Measurements from ENCODE around the gene IMMP2L.

The IMMP2L gene

GRCh38 chr7:111004310-111004901 is 557.9 kb downstream of the IMMP2L start:
- H3K27ac ChIP-seq: no peak overlapping the region
- no peaks in the 10 kb centered on the region for H3K27me3 ChIP-seq
- TF ChIP-seq CTCF (IDR thresholded peaks at IDR 0.05): no peak
- H3K36me3 ChIP-seq: no peaks in the 10 kb centered on the region
- H3K4me3 ChIP-seq (ENCODE audit: low read depth in 1 of 2, low read length in 1 of 2): no peak overlapping the region
- no peaks in the 10 kb centered on the region for H3K4me1 ChIP-seq (ENCODE audit: control insufficient read depth in 1 of 2, insufficient read depth in 1 of 2, low read depth in 1 of 2, low read length in 1 of 2)
- H3K9me3 ChIP-seq: no peaks in the 10 kb centered on the region

DNA sequence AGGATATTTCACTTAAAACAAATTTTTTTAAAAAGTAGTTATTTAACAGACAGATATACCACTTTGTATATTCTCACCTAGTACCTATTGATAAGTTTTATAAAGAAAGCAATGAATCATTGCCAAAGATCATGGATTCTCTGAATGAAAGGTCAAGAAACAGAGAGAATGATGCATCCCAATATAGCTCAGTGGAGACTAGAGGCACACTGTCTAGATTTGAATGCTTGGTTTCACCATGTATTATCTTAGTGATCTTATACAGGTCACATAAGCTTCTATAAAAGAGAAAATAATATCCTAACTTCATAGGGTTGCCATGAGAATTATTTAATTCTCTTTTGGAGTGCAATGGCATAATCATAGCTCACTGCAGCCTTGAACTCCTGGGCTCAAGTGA is 558.4 kb downstream of the IMMP2L start:
- TF ChIP-seq CTCF (IDR thresholded peaks at IDR 0.05): no peak
- H3K36me3 ChIP-seq: no peaks in the 10 kb centered on the region
- H3K27me3 ChIP-seq: no peaks in the 10 kb centered on the region
- no peaks in the 10 kb centered on the region for H3K9me3 ChIP-seq
- no peaks in the 10 kb centered on the region for H3K4me1 ChIP-seq (ENCODE audit: control insufficient read depth in 1 of 2, insufficient read depth in 1 of 2, low read depth in 1 of 2, low read length in 1 of 2)
- no peak overlapping the region for H3K27ac ChIP-seq
- H3K4me3 ChIP-seq (ENCODE audit: low read depth in 1 of 2, low read length in 1 of 2): no peak overlapping the region

GRCh38 chr7:110994028-110994967 is 568.0 kb downstream of the IMMP2L start:
- H3K4me3 ChIP-seq (ENCODE audit: low read depth in 1 of 2, low read length in 1 of 2): no peak overlapping the region
- no peak overlapping the region for H3K27ac ChIP-seq
- TF ChIP-seq CTCF (IDR thresholded peaks at IDR 0.05): no peak

GRCh38 chr7:110988890-110989501 is 573.3 kb downstream of the IMMP2L start:
- TF ChIP-seq CTCF (IDR thresholded peaks at IDR 0.05): no peak
- Histone ChIP-seq H3K36me3 (no peaks in the 10 kb centered on the region), H3K9me3 (no peaks in the 10 kb centered on the region), H3K4me3 (ENCODE audit: low read depth in 1 of 2, low read length in 1 of 2) (no peak overlapping the region), H3K27me3 (no peaks in the 10 kb centered on the region), H3K27ac (no peak overlapping the region), H3K4me1 (ENCODE audit: control insufficient read depth in 1 of 2, insufficient read depth in 1 of 2, low read depth in 1 of 2, low read length in 1 of 2) (no peaks in the 10 kb centered on the region)

More at GRCh38 chr7:110994028-110994967, 568.0 kb downstream of the IMMP2L start:
- Histone ChIP-seq H3K36me3 (no peaks in the 10 kb centered on the region), H3K27me3 (no peaks in the 10 kb centered on the region), H3K9me3 (no peaks in the 10 kb centered on the region), H3K4me1 (ENCODE audit: control insufficient read depth in 1 of 2, insufficient read depth in 1 of 2, low read depth in 1 of 2, low read length in 1 of 2) (no peaks in the 10 kb centered on the region)

DNA sequence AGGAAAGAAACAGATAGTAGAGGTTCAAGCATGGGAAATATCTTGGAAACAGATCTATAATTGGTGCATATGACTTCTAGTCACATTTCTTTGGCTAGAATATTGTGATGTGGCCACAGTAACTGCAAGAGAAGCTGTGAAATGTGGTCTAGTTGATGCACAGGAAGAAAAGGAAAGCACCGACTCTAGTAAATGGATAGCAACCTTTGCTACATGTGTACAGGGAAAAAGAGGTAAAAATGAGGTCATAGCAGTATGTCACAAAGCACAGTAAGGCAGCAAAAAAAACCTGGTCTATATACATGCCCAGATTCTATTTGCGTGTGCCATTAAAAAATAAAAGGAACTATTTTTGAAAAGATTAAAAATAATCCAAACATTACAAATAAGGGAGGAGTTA is 573.9 kb downstream of the IMMP2L start:
- no peak overlapping the region for H3K27ac ChIP-seq
- TF ChIP-seq CTCF (IDR thresholded peaks at IDR 0.05): no peak
- H3K9me3 ChIP-seq: no peaks in the 10 kb centered on the region
- H3K4me1 ChIP-seq (ENCODE audit: control insufficient read depth in 1 of 2, insufficient read depth in 1 of 2, low read depth in 1 of 2, low read length in 1 of 2): no peaks in the 10 kb centered on the region
- H3K36me3 ChIP-seq: no peaks in the 10 kb centered on the region
- H3K27me3 ChIP-seq: no peaks in the 10 kb centered on the region
- H3K4me3 ChIP-seq (ENCODE audit: low read depth in 1 of 2, low read length in 1 of 2): no peak overlapping the region
